Activated naive CD8-positive, alpha-beta T cell treated with anti-CD3 and anti-CD28 coated beads, Interleukin-2, amount 10 ng/mL, durations not matched to agents 7 days and 5 days (primary cell): Measurements from ENCODE around the gene FOXN3. TPM values are rescaled to one million over a fixed set of nuclear protein-coding genes. Genes with fewer than 3 reads are reported as not detected.

Experiments
- ATAC-seq: fragments of 150-1000 bp; cut with Tn5 transposase; one replicate; pipeline ENCODE4 v1.10.0; 2021; ENCODE audit warnings: low read depth, moderate library complexity
- POLR2A ChIA-PET: fragments of 350-600 bp; sonication (Branson Sonifier 250); formaldehyde crosslinking; loops from one replicate; lab custom pipeline; 2021; ENCODE audit warnings: antibody characterized with exemption; lab: Charles Lee
- DNase-seq: peaks from one replicate; pipeline ENCODE4 v3.0.0; 2021
- H3K27ac Mint-ChIP-seq: one replicate; pipeline ENCODE4 v1.8.0; 2022; ENCODE audit warnings: mild to moderate bottlenecking, mixed read lengths
- H3K27me3 Mint-ChIP-seq: one replicate; pipeline ENCODE4 v1.8.0; 2022; ENCODE audit warnings: mild to moderate bottlenecking, moderate library complexity, mixed read lengths
- H3K36me3 Mint-ChIP-seq: one replicate; pipeline ENCODE4 v1.8.0; 2021; ENCODE audit warnings: mild to moderate bottlenecking, mixed read lengths
- H3K4me1 Mint-ChIP-seq: one replicate; pipeline ENCODE4 v1.8.0; 2021; ENCODE audit warnings: mixed read lengths
- H3K4me3 Mint-ChIP-seq: one replicate; pipeline ENCODE4 v1.8.0; 2022; ENCODE audit warnings: mild to moderate bottlenecking, moderate library complexity, mixed read lengths
- H3K9me3 Mint-ChIP-seq: one replicate; pipeline ENCODE4 v1.8.0; 2021; ENCODE audit warnings: mixed read lengths
- total RNA-seq, 2 experiments: library from RNA; stranded (reverse); gene quantifications; one replicate each; pipeline ENCODE4 v1.2.3, GENCODE V29; 2021

FOXN3 gene
- total RNA-seq, 2 experiments from 2014 or later: 101 to 102 TPM

DNA sequence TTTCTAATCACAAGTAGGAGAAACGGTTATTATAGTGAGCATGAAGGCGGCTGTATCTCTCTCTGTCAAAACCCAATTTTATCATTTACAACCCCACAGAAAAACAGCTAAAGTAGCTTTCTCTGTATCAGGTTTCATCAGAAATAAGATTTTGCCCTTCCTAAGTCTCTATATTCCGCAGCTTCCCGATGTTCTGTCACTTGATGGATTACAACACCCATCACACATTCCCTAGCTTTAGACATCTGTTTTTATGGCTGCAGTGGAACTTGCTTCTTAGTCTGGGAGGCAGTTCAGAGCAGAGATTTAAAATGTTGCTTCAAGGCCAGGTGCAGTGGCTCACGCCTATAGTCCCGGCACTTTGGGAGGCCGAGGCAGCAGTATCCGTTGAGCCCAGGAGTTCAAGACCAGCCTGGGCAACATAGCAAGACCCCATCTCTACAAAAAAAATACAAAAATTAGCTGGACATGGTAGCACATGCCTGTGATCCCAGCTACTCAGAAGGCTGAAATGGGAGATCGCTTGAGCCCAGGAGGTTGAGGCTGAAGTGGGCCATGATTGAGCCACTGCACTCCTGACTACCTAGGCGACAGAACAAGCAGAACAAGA lies 27.6 kb upstream of the FOXN3 start:
- peaks cover 29% of the 10 kb centered on the region for H3K36me3 Mint-ChIP-seq
- no peak for DNase-seq
- POLR2A ChIA-PET: interaction anchor here (0.6 to 1.3 kb wide), 2 partner anchors 16 to 20 kb away, joined by 3 to 4 read pairs; no protein-coding TSS in a partner anchor
- H3K4me1 Mint-ChIP-seq: peaks cover 44% of the 10 kb centered on the region
- ATAC-seq: no peak
- peak overlapping the region; percentile 76 for H3K4me3 Mint-ChIP-seq
- no peaks in the 10 kb centered on the region for H3K27me3 Mint-ChIP-seq
- H3K9me3 Mint-ChIP-seq: peaks cover 3% of the 10 kb centered on the region
- peak overlapping the region; percentile 91 for H3K27ac Mint-ChIP-seq

DNA sequence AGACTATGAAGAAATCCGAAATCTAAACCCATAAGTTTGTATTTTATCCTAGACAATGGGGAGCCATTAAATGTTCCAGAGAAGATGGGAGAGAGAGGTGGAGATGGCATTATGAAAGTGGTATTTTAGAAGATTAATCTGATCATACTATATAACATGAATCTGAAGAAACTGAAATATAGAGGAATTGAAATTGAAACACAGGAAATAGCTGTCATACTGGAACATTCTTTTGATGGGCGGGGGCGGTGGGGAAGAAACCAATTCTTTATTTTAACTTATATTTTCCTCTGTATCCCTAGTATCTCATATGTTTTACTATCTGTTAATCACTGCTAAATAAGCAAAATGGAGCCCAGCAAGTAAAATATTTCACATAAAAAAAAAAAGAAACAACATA lies 27.0 kb upstream of the FOXN3 start:
- Mint-ChIP-seq H3K27ac (peak overlapping the region; percentile 91), H3K9me3 (peaks cover 3% of the 10 kb centered on the region), H3K4me3 (peak overlapping the region; percentile 76), H3K4me1 (peaks cover 44% of the 10 kb centered on the region), H3K27me3 (no peaks in the 10 kb centered on the region), H3K36me3 (peaks cover 29% of the 10 kb centered on the region)
- POLR2A ChIA-PET: interaction anchor here (0.6 to 1.3 kb wide), 5 partner anchors 11 to 94 kb away, joined by 3 to 6 read pairs (median 4); no protein-coding TSS in a partner anchor
- no peak for DNase-seq
- no peak for ATAC-seq

DNA sequence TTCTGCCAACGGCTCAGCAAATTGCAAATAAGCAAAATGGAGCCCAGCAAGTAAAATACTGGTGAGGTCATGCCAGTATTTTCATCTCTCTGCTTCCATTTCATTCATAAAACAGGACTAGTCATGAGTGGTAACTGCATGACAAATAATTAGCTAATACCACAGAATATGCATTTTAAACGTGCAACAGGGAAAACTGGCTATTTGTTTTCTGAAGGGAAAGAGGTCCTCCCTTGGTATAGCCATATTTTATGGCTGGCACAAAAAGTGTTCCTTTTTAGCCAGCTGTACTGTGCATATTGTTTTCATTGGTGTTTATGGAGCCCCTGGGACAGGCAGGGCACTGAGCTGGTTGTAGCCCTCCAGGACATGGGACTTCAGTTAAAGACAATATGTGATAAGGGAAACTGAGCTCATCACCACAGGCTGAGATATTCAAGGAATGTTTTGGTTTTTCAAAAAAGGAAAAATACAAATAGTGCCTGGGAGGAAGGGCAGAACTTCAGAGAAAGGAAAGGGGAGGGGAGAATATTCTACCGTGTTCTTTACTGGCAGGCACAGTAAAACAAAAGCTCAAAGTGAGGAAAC lies 26.1 kb upstream of the FOXN3 start:
- peaks cover 29% of the 10 kb centered on the region for H3K36me3 Mint-ChIP-seq
- peaks cover 42% of the 10 kb centered on the region for H3K4me1 Mint-ChIP-seq
- DNase-seq: no peak
- no peak for ATAC-seq
- H3K27ac Mint-ChIP-seq: peak overlapping the region; percentile 91
- H3K9me3 Mint-ChIP-seq: peaks cover 3% of the 10 kb centered on the region
- peak overlapping the region; percentile 76 for H3K4me3 Mint-ChIP-seq
- H3K27me3 Mint-ChIP-seq: no peaks in the 10 kb centered on the region
- POLR2A ChIA-PET: interaction anchor here (0.7 to 1.3 kb wide), 3 partner anchors 11 to 94 kb away, joined by 3 to 6 read pairs (median 4); no protein-coding TSS in a partner anchor

DNA sequence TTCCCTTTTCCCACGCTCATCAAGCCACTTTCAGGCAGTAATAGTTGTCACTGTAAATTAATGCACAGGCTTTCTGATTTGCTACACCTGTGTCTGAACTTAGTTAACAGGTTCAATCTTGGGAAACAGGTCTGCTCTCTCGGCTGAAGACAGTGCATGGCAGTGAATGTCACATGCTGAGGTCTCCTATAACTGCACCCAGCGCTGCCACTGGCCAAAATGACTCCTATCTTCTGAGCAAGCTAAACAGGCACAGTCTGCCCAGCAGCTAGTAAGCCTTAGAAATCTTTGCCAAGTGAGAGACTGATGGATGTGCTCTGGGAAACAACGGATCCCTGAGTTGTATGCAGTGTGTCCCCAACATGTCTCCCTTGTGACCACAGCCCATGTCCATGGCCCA lies 25.2 kb upstream of the FOXN3 start:
- H3K36me3 Mint-ChIP-seq: peaks cover 30% of the 10 kb centered on the region
- H3K4me1 Mint-ChIP-seq: peaks cover 38% of the 10 kb centered on the region
- peaks cover 3% of the 10 kb centered on the region for H3K9me3 Mint-ChIP-seq
- POLR2A ChIA-PET: no interaction called here
- H3K27ac Mint-ChIP-seq: no peak overlapping the region
- ATAC-seq (no peak), DNase-seq (no peak)
- H3K4me3 Mint-ChIP-seq: no peak overlapping the region
- H3K27me3 Mint-ChIP-seq: no peaks in the 10 kb centered on the region

DNA sequence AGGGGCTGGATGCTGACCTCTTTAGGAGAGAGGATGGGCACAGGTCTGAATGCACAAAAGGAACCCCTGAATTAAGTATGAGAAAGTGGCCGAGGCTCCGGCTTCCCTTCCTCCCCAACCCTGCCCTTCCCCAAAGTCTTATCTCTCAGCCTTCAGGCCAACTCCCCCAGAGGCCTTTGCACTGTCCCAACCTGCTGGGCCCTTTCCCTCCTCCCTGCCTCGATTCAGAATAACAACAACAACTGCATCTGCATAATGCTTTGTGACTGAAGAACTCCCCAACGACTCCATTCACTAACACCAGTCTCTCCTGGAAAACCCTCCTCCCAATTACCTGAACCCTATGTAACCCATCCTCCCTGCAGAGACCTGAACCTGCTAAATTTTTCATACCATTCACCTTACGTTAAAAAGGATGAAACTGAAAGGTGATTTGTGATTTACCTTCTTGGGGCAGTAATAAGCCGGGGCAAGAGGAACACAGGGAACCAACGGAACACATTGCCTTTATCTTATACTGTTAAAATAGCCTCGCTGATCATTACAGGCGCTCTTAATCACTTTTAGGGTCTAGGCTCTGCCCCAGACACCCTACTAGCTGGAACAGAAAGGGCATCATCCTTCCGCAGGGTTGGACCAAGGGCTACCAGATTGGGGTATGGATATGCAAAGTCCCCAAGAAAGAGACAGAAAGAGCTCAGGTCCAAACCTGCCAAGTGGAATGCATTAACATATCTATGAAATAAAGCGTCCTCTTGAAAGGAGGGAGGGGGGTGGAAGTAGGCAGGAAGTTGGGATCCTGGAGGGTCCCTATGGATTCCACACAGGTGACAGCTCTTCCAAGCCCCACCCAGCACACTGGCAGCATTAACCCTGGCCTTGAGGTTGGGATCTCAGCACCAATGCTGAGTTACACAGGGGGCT lies 24.2 kb upstream of the FOXN3 start:
- H3K27me3 Mint-ChIP-seq: no peaks in the 10 kb centered on the region
- H3K9me3 Mint-ChIP-seq: peaks cover 3% of the 10 kb centered on the region
- POLR2A ChIA-PET: interaction anchor here (0.6 to 0.7 kb wide), 2 partner anchors 12 to 40 kb away, joined by 3 to 4 read pairs; no protein-coding TSS in a partner anchor
- DNase-seq (no peak), ATAC-seq (no peak)
- H3K4me1 Mint-ChIP-seq: peaks cover 32% of the 10 kb centered on the region
- H3K36me3 Mint-ChIP-seq: peaks cover 27% of the 10 kb centered on the region
- H3K27ac Mint-ChIP-seq: peak overlapping the region; percentile 19
- no peak overlapping the region for H3K4me3 Mint-ChIP-seq

DNA sequence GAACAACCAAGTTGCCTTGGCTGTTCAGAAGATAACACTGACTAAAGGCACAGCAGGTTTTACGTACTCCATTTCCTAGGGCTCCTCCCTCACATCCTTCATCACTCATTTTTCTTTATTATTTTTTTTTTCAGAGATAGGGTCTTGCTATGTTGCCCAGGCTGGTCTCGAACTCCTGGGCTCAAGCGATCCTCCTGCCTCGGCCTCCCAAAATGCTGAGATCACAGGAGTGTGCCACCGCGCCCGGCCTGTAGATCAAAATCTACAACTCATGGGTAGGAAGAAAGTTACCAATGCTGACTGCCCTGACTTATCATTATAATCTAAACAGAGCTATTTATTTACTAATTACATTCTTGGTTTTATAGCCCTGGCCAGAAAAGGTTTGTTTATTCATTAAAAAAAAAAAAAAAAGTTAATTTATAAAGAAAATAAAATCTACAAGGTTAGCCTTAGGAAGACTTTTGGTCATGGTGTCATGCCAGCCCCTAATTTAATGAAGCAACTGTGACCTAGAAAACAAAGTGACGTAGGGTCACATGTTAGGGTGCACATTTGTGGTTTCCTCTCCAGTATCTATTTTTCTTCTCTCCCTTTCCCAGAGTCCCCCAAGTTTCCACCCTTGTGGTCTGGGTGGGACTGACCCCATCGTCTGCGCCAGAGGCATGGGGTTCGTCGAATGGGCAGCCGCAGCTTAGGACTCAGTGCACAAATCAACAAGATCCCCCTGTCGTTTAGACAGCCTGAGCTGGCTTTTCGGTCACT lies 19.0 kb upstream of the FOXN3 start:
- H3K36me3 Mint-ChIP-seq: peaks cover 25% of the 10 kb centered on the region
- no peak for ATAC-seq
- no peak overlapping the region for H3K4me3 Mint-ChIP-seq
- H3K9me3 Mint-ChIP-seq: no peaks in the 10 kb centered on the region
- DNase-seq: no peak
- H3K27ac Mint-ChIP-seq: peak overlapping the region; percentile 10
- H3K4me1 Mint-ChIP-seq: peaks cover 20% of the 10 kb centered on the region
- no peaks in the 10 kb centered on the region for H3K27me3 Mint-ChIP-seq
- POLR2A ChIA-PET: interaction anchor here (0.6 kb wide), 1 partner anchor 799 kb away, joined by 4 read pairs; no protein-coding TSS in a partner anchor

DNA sequence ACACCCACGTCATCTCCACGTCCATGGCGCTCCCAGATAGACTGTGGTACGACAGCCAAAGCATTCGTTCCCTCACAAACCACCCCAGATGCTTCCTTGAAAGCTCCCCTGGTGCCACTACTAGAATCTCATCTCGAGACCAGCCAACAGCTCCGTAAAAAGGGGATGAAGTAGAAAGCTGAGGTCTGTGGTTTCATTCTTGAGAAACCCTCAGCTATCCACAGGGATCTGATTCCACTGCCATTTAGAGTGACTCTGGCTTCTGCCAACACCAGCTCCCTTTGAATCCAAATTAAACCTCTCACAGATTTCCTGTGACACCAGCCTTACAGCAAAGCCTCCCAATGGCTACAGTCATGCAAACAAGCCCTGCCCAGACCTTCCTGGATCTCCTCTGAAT lies 18.5 kb upstream of the FOXN3 start:
- Mint-ChIP-seq H3K4me3 (no peak overlapping the region), H3K4me1 (peaks cover 24% of the 10 kb centered on the region), H3K27ac (no peak overlapping the region), H3K36me3 (peaks cover 24% of the 10 kb centered on the region), H3K27me3 (no peaks in the 10 kb centered on the region), H3K9me3 (no peaks in the 10 kb centered on the region)
- ATAC-seq: no peak
- no peak for DNase-seq
- POLR2A ChIA-PET: interaction anchor here (0.6 kb wide), 1 partner anchor 799 kb away, joined by 4 read pairs; no protein-coding TSS in a partner anchor

DNA sequence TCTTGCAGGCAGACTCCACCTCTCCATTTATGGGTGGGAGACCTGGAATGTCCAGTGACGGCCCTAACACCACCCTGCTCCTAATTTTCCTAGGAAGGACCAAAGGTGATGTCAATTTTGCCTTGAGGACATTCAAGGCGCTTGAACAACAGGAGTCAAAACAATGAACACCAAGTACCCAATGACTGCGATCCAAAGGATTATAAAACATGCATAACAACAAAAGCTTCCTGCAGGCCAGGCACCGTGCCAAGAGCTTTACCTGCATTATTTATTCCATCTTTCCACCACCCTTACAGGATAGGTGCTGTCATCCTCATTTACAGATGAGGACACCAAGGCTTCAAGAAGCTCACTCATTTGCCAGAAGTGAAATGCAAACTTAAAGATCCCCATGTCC lies 15.2 kb upstream of the FOXN3 start:
- H3K4me3 Mint-ChIP-seq: no peak overlapping the region
- ATAC-seq: no peak
- POLR2A ChIA-PET: interaction anchor here (1.3 kb wide), 1 partner anchor 11 kb away, joined by 4 read pairs; no protein-coding TSS in a partner anchor
- no peaks in the 10 kb centered on the region for H3K27me3 Mint-ChIP-seq
- H3K27ac Mint-ChIP-seq: peak overlapping the region; percentile 63
- H3K9me3 Mint-ChIP-seq: no peaks in the 10 kb centered on the region
- no peak for DNase-seq
- peaks cover 47% of the 10 kb centered on the region for H3K4me1 Mint-ChIP-seq
- H3K36me3 Mint-ChIP-seq: peaks cover 17% of the 10 kb centered on the region

DNA sequence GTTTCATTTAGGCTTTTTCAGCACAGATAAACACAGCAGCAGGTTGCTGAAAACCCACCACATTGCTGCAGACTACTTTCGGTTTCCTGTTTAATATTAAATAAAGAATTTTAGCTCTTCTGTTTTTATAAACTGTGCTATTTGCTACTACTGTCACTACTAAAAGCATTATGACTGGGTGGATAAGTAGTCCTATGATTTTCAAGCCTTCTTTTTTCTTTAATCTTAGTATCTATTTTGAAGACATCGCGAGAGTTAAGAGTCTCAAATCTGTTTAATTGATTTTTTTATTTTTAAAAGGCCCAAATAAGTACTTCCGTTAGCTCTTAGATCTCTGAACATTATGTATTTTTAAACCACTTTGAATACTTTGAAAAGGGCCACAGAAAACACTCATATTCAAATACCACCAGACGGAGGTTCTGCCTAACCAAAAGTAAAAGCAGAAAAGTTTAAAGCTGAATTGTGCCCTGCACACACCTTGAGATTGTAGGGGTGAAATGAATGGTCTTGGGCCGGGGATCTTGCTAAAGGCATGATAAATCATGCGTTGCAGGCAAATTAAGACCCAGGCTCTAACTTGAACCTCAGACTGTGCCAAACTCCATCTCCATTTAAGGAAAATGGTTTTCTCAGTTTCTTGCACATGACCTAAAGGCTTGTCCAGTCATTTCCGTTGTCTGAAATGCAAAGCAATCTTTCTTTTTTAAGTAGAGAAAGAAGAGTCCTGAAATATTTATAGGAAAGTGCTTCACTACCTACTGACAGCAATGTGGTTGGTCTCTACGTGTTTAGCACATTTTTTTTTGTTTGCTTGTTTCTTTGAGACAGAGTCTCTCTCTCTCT lies 13.6 kb upstream of the FOXN3 start:
- ATAC-seq: peak; percentile 72
- peaks cover 14% of the 10 kb centered on the region for H3K36me3 Mint-ChIP-seq
- DNase-seq: no peak
- H3K27me3 Mint-ChIP-seq: no peaks in the 10 kb centered on the region
- peak overlapping the region; percentile 84 for H3K4me3 Mint-ChIP-seq
- POLR2A ChIA-PET: interaction anchor here (0.8 to 3.2 kb wide), 7 partner anchors 12 to 290 kb away, joined by 5 to 33 read pairs (median 6); no protein-coding TSS in a partner anchor
- no peaks in the 10 kb centered on the region for H3K9me3 Mint-ChIP-seq
- peaks cover 54% of the 10 kb centered on the region for H3K4me1 Mint-ChIP-seq
- H3K27ac Mint-ChIP-seq: peak overlapping the region; percentile 96

DNA sequence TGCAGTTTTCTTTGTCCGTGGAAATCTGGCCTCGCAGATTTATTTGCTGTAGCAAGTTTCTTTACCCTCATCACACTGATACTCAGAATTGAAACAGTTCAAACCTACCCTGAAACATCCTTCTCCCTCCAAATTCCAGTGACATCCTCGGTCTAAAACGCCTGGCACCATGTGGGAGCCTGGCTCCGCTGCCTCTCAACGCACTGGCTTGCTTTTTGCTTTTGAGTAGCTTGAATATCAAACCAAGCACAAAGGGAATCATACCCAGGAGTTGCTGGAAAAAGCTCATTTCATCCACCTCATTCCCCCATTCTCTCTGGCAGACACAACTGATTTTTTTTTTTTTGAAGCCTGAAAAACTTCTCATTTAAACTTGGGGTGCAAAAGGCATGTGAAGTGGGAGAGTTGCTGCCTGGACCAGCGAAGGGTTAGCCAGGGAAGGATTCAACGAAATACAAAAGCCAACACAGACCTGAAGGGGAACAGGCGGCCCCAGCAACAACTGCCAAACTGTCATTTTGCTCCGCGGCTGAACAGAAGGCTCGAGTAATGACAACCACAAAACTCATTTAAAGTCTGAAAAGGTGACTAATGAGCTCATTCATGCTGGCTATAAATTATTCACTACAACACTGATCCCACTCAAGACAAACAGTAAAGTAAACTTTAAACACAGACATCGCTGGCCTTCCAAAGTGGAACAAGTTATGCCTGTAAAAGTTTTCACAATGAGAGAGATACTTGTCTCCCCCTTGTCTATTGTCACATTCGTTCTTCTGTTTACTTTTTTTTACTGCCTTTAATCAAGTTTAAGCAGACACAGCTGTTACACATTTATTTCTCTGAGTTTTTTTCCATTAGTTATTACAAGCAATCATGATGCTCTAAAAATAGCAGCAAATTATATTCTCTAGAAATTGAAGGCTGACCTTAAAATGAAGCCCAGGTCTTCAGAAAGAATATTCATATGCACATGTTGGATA lies 12.5 kb upstream of the FOXN3 start:
- ATAC-seq (peak; percentile 28), DNase-seq (peak; percentile 38)
- Mint-ChIP-seq H3K9me3 (no peaks in the 10 kb centered on the region), H3K36me3 (peaks cover 11% of the 10 kb centered on the region), H3K27me3 (no peaks in the 10 kb centered on the region), H3K4me1 (peaks cover 56% of the 10 kb centered on the region), H3K27ac (peak overlapping the region; percentile 96), H3K4me3 (peak overlapping the region; percentile 84)
- POLR2A ChIA-PET: interaction anchor here (0.5 to 3.2 kb wide), 10 partner anchors 11 to 778 kb away, joined by 3 to 33 read pairs (median 6); no protein-coding TSS in a partner anchor
